K562 (cell line): ENCODE data around the gene IFI6. TPM values are rescaled to one million over a fixed set of nuclear protein-coding genes. Genes with fewer than 3 reads are reported as not detected.
A peak's percentile ranks its signal among the peaks of the same experiment; 100 is the strongest.

Experiments used
- ADNP ChIP-seq: fragments of 200-800 bp; sonication (Bioruptor generic); IDR thresholded peaks from 2 replicates; pipeline ENCODE4 v1.6.1; 2016; ENCODE audit warnings: missing genetic modification characterization, missing compliant biosample characterization
- ATF4 ChIP-seq: fragments of 450-650 bp; formaldehyde crosslinking; IDR thresholded peaks from 2 replicates; pipeline ENCODE4 v1.4.0; 2022; ENCODE audit warnings: mild to moderate bottlenecking, moderate library complexity
- E2F3 ChIP-seq: fragments of 250-450 bp; sonication (Bioruptor Pico); IDR thresholded peaks from 2 replicates; pipeline ENCODE4 v1.4.0; 2020; ENCODE audit warnings: mild to moderate bottlenecking
- GTF2E2 ChIP-seq: fragments of 200-800 bp; sonication (Bioruptor generic); IDR thresholded peaks from 2 replicates; pipeline ENCODE4 v1.6.1; 2016; ENCODE audit warnings: missing genetic modification characterization, missing compliant biosample characterization
- MAFG ChIP-seq: fragments of 450-650 bp; conservative IDR thresholded peaks from 2 replicates; pipeline ENCODE4 v1.6.1; 2016; ENCODE audit warnings: missing genetic modification characterization, missing compliant biosample characterization
- NCOA4 ChIP-seq: fragments of 450-650 bp; IDR thresholded peaks from 2 replicates; pipeline ENCODE4 v1.6.1; 2018; ENCODE audit warnings: mild to moderate bottlenecking; ENCODE audit not compliant: partially characterized antibody
- NR1H2 ChIP-seq: sonication (generic); formaldehyde crosslinking; IDR thresholded peaks from 2 replicates; pipeline ENCODE4 v1.4.0; 2020; ENCODE audit warnings: mild to moderate bottlenecking, missing genetic modification reagents
- NR2F6 ChIP-seq: fragments of 450-650 bp; formaldehyde crosslinking; IDR thresholded peaks from 2 replicates; pipeline ENCODE4 v1.4.0; 2020; ENCODE audit warnings: mild to moderate bottlenecking
- NRF1 ChIP-seq, 2 experiments: fragments of 450-650 bp; IDR thresholded peaks in 1 of 2; conservative IDR thresholded peaks in 1 of 2; 2 replicates each; pipeline ENCODE4 v1.6.1; 2014; ENCODE audit warnings: mild to moderate bottlenecking in 2 of 2
- PYGO2 ChIP-seq: fragments of 450-650 bp; IDR thresholded peaks from 2 replicates; pipeline ENCODE4 v1.6.1; 2016; ENCODE audit warnings: mild to moderate bottlenecking, missing genetic modification characterization, moderate library complexity, missing compliant biosample characterization
- RCOR1 ChIP-seq, 2 experiments: IDR thresholded peaks; 2 replicates each; pipeline ENCODE4 v1.6.1; 2012; ENCODE audit warnings: low read depth in 2 of 2, low read length in 2 of 2, borderline replicate concordance in 1 of 2, improper control_type of control experiment in 1 of 2
- SRSF9 ChIP-seq: fragments of 200-400 bp; formaldehyde crosslinking; IDR thresholded peaks from 2 replicates; pipeline ENCODE4 v1.6.1; 2017; ENCODE audit warnings: low read depth, low read length, borderline replicate concordance
- STAG1 ChIP-seq: sonication (generic); formaldehyde crosslinking; IDR thresholded peaks from 2 replicates; pipeline ENCODE4 v1.5.0; 2020; ENCODE audit warnings: missing genetic modification reagents, borderline replicate concordance
- TEAD1 ChIP-seq, 2 experiments: fragments of 450-650 bp in 1 of 2; sonication (generic) in 1 of 2; formaldehyde crosslinking; IDR thresholded peaks; 2 replicates each; pipeline versions ENCODE4 v1.4.0 to v1.8.0; 2020 to 2022; ENCODE audit warnings: mild to moderate bottlenecking in 2 of 2, missing genetic modification reagents in 1 of 2
- TRIM25 ChIP-seq: fragments of 450-650 bp; IDR thresholded peaks from 2 replicates; pipeline ENCODE4 v1.7.0; 2016; ENCODE audit warnings: borderline replicate concordance
- ZBTB17 ChIP-seq: fragments of 450-650 bp; formaldehyde crosslinking; IDR thresholded peaks from 2 replicates; pipeline ENCODE4 v1.4.0; 2020; ENCODE audit warnings: mild to moderate bottlenecking
- ZNF316 ChIP-seq: fragments of 450-650 bp; IDR thresholded peaks from 2 replicates; pipeline ENCODE4 v1.6.1; 2016
- ZNF408 ChIP-seq: fragments of 250-450 bp; sonication (Bioruptor Pico); IDR thresholded peaks from 2 replicates; pipeline ENCODE4 v1.4.0; 2020; ENCODE audit warnings: low read depth, mild to moderate bottlenecking, moderate library complexity
- polyA plus RNA-seq, 8 experiments: library from polyadenylated mRNA; depleted of rRNA in 4 of 8; stranded (reverse) in 5 of 8; unstranded in 3 of 8; fragments of >200 nt; fragmentation: Nextera tagmentation in 2 of 8; fragmentation: Illumina TruSeq in 1 of 8; extraction: Ambion mirVana in 2 of 8; extraction: Trizol in 1 of 8; gene quantifications; 2 replicates each; pipeline versions ENCODE4 v1.2.1 to v1.2.3, GENCODE V29; 2011 to 2014; ENCODE audit warnings: inconsistent platforms in 1 of 8, missing spikeins in 1 of 8
- total RNA-seq, 7 experiments: library from RNA; depleted of rRNA in 6 of 7; stranded (reverse); fragments of >200 nt in 6 of 7; fragmentation: Illumina TruSeq in 2 of 7; extraction: Trizol in 2 of 7; gene quantifications; 2 replicates each; pipeline versions ENCODE4 v1.2.1 to v1.2.3, GENCODE V29; 2011 to 2021; ENCODE audit warnings: low replicate concordance in 1 of 7
- TF ChIP-seq, protein P1 (sequence below): sonication (generic); formaldehyde crosslinking; IDR thresholded peaks from 2 replicates; pipeline ENCODE4 v1.4.0; 2020; ENCODE audit warnings: mild to moderate bottlenecking, missing genetic modification reagents
- TF ChIP-seq, protein P2 (sequence below): fragments of 450-650 bp; IDR thresholded peaks from 2 replicates; pipeline ENCODE4 v1.6.1; 2017; ENCODE audit warnings: mild to moderate bottlenecking, moderate library complexity
- TF ChIP-seq, protein P3 (sequence below), 3 experiments: IDR thresholded peaks in 2 of 3; conservative IDR thresholded peaks in 1 of 3; 2 replicates each; pipeline ENCODE4 v1.5.1; 2011 to 2012; ENCODE audit warnings: low read length in 3 of 3, mild to moderate bottlenecking in 3 of 3, control low read depth in 2 of 3, improper control_type of control experiment in 1 of 3, inconsistent platforms in 1 of 3, low read depth in 1 of 3, mixed read lengths in 1 of 3, moderate library complexity in 1 of 3; ENCODE audit not compliant: insufficient read depth in 2 of 3

The IFI6 gene
- total and polyA plus RNA-seq, 9 of the 15 experiments (the other 6 are each of a cell fraction or from before 2014, with no cell fraction given): 0.17 to 4.5 (median 2.2) TPM

- TF ChIP-seq, protein P1, sequence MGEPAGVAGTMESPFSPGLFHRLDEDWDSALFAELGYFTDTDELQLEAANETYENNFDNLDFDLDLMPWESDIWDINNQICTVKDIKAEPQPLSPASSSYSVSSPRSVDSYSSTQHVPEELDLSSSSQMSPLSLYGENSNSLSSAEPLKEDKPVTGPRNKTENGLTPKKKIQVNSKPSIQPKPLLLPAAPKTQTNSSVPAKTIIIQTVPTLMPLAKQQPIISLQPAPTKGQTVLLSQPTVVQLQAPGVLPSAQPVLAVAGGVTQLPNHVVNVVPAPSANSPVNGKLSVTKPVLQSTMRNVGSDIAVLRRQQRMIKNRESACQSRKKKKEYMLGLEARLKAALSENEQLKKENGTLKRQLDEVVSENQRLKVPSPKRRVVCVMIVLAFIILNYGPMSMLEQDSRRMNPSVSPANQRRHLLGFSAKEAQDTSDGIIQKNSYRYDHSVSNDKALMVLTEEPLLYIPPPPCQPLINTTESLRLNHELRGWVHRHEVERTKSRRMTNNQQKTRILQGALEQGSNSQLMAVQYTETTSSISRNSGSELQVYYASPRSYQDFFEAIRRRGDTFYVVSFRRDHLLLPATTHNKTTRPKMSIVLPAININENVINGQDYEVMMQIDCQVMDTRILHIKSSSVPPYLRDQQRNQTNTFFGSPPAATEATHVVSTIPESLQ (CRISPR knock-in tag): no peak
- TF ChIP-seq RCOR1 (IDR thresholded peaks at IDR 0.05; ENCODE audit: borderline replicate concordance in 1 of 2, low read depth in 2 of 2, low read length in 2 of 2): peak; percentile 55 to 96; a peak in 3 of 4 replicates
- TF ChIP-seq ZNF316: no peak
- no peak for TF ChIP-seq STAG1 (CRISPR knock-in tag)
- TF ChIP-seq SRSF9: no peak
- no peak for TF ChIP-seq ATF4 (CRISPR knock-in tag)
- TF ChIP-seq PYGO2 (tag): no peak
- no peak for TF ChIP-seq TRIM25
- no peak for TF ChIP-seq NR1H2 (CRISPR knock-in tag)
- TF ChIP-seq, protein P2, sequence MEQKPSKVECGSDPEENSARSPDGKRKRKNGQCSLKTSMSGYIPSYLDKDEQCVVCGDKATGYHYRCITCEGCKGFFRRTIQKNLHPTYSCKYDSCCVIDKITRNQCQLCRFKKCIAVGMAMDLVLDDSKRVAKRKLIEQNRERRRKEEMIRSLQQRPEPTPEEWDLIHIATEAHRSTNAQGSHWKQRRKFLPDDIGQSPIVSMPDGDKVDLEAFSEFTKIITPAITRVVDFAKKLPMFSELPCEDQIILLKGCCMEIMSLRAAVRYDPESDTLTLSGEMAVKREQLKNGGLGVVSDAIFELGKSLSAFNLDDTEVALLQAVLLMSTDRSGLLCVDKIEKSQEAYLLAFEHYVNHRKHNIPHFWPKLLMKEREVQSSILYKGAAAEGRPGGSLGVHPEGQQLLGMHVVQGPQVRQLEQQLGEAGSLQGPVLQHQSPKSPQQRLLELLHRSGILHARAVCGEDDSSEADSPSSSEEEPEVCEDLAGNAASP: no peak
- TF ChIP-seq, protein P3, sequence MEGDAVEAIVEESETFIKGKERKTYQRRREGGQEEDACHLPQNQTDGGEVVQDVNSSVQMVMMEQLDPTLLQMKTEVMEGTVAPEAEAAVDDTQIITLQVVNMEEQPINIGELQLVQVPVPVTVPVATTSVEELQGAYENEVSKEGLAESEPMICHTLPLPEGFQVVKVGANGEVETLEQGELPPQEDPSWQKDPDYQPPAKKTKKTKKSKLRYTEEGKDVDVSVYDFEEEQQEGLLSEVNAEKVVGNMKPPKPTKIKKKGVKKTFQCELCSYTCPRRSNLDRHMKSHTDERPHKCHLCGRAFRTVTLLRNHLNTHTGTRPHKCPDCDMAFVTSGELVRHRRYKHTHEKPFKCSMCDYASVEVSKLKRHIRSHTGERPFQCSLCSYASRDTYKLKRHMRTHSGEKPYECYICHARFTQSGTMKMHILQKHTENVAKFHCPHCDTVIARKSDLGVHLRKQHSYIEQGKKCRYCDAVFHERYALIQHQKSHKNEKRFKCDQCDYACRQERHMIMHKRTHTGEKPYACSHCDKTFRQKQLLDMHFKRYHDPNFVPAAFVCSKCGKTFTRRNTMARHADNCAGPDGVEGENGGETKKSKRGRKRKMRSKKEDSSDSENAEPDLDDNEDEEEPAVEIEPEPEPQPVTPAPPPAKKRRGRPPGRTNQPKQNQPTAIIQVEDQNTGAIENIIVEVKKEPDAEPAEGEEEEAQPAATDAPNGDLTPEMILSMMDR (IDR thresholded peaks at IDR 0.05 in 2 of 3, conservative IDR thresholded peaks at IDR 0.05 in 1 of 3; ENCODE audit: insufficient read depth in 2 of 3, low read depth in 1 of 3, low read length in 3 of 3): peak; percentile 11 to 38 (median 34); a peak in 3 of 6 replicates
- no peak for TF ChIP-seq ZNF408
- peak; percentile 10 for TF ChIP-seq NCOA4
- no peak for TF ChIP-seq MAFG (tag)
- no peak for TF ChIP-seq GTF2E2
- TF ChIP-seq E2F3 (CRISPR knock-in tag): no peak
- TF ChIP-seq TEAD1 (CRISPR knock-in tag; IDR thresholded peaks at IDR 0.05): no peak
- TF ChIP-seq NR2F6 (CRISPR knock-in tag): no peak
- TF ChIP-seq ZBTB17 (CRISPR knock-in tag): no peak
- no peak for TF ChIP-seq NRF1 (conservative IDR thresholded peaks at IDR 0.05 in 1 of 2, IDR thresholded peaks at IDR 0.05 in 1 of 2)
- TF ChIP-seq ADNP: peak; percentile 98
Measured at GRCh38 chr1:27656157-27656893, 15.7 kb downstream of the IFI6 start (continued).
